Spleen (tissue), 11 donors: Measurements from ENCODE around the gene TSEN54. TPM values are rescaled to one million over a fixed set of nuclear protein-coding genes. Genes with fewer than 3 reads are reported as not detected.

Experiments used
- DNase-seq: peaks from one replicate; pipeline ENCODE4 v3.0.0-alpha.2; 2020
- H3K27ac ChIP-seq, 8 donors: fragments of 200-600 bp; sonication (generic) in 7 of 8; 1 replicate in 4 of 8; 2 replicates in 4 of 8; pipeline versions ENCODE4 v1.5.0 to v1.8.0; 2016 to 2021; ENCODE audit warnings: inconsistent platforms in 4 of 8, mild to moderate bottlenecking in 4 of 8, moderate library complexity in 1 of 8
- H3K27me3 ChIP-seq, 7 donors: fragments of 200-600 bp; sonication (generic) in 6 of 7; replicated peaks in 1 of 7; 1 replicate in 4 of 7; 2 replicates in 3 of 7; pipeline versions ENCODE4 v1.5.0 to v1.8.0; 2016 to 2021; ENCODE audit warnings: inconsistent platforms in 3 of 7, mild to moderate bottlenecking in 1 of 7
- H3K36me3 ChIP-seq, 6 donors: fragments of 200-600 bp; sonication (generic) in 5 of 6; 1 replicate in 4 of 6; 2 replicates in 2 of 6; pipeline versions ENCODE4 v1.5.0 to v1.8.0; 2016 to 2021; ENCODE audit warnings: inconsistent platforms in 2 of 6
- H3K4me1 ChIP-seq, 6 donors: fragments of 200-600 bp; sonication (generic) in 5 of 6; 1 replicate in 3 of 6; 2 replicates in 3 of 6; pipeline versions ENCODE4 v1.5.0 to v1.8.0; 2016 to 2021; ENCODE audit warnings: inconsistent platforms in 3 of 6
- H3K4me3 ChIP-seq, 8 donors: fragments of 200-600 bp; sonication (generic) in 7 of 8; 1 replicate in 4 of 8; 2 replicates in 4 of 8; pipeline versions ENCODE4 v1.5.0 to v1.8.0; 2016 to 2021; ENCODE audit warnings: inconsistent platforms in 4 of 8, mild to moderate bottlenecking in 4 of 8, moderate library complexity in 2 of 8
- H3K9me3 ChIP-seq, 8 donors: fragments of 200-600 bp; sonication (generic) in 7 of 8; 1 replicate in 4 of 8; 2 replicates in 4 of 8; pipeline versions ENCODE4 v1.5.0 to v1.8.0; 2016 to 2021; ENCODE audit warnings: inconsistent platforms in 4 of 8
- CTCF ChIP-seq, 11 experiments: fragments of 200-600 bp in 7 of 11; fragments of 450-650 bp in 4 of 11; sonication (generic) in 4 of 11; IDR thresholded peaks in 8 of 11; conservative IDR thresholded peaks in 3 of 11; 1 replicate in 7 of 11; 2 replicates in 4 of 11; pipeline versions ENCODE4 v1.4.0 to v1.8.0; 2016 to 2021; ENCODE audit warnings: antibody characterized with exemption in 11 of 11, inconsistent platforms in 4 of 11, mild to moderate bottlenecking in 1 of 11
- POLR2A ChIP-seq, 3 donors: fragments of 450-650 bp; IDR thresholded peaks; one replicate each; pipeline ENCODE4 v1.5.1; 2017; ENCODE audit warnings: antibody characterized with exemption in 3 of 3, mild to moderate bottlenecking in 1 of 3
- POLR2AphosphoS5 ChIP-seq, 3 donors: sonication (generic); formaldehyde crosslinking; IDR thresholded peaks; one replicate each; pipeline ENCODE4 v1.5.1; 2017; ENCODE audit warnings: antibody characterized with exemption in 3 of 3
- WGBS, 5 donors: extraction: QIAGEN DNeasy Blood & Tissue Kit in 3 of 5; methylation state at CpG; one replicate each; pipeline versions ENCODE4 v1.1.5 to v1.1.7; 2013 to 2018; 5-methylcytosine and 5-hydroxymethylcytosine counted together
- intact Hi-C: fragments of 100-400 bp; cut with DNase I; formaldehyde crosslinking; loops from one replicate; pipeline ENCODE4 v1.15.0; 2023; ENCODE audit warnings: low total_unique reads
- polyA plus RNA-seq, 3 donors: library from polyadenylated mRNA; stranded (reverse); fragments of 200-250 nt; gene quantifications; one replicate each; pipeline ENCODE4 v1.2.1, GENCODE V29; 2013
- total RNA-seq, 7 donors: library from RNA; depleted of rRNA in 3 of 7; stranded (reverse); fragments of >200 nt in 3 of 7; fragmentation: NEBNext Ultra II Directional in 4 of 7; extraction: Animal tissue kit (Norgen Biotek cat#: 25700) in 4 of 7; gene quantifications; one replicate each; pipeline versions ENCODE4 v1.1.0 to v1.2.1, GENCODE V29; 2016 to 2021
- donor health status: healthy with polysubstance abuse.
- donor health status: DM: no; HTN: no; CAD: no; lungs with moderate emphysema.
- donor health status: DM: no; HTN: no; CAD: no.
- donor health status: Bipolar disorder and iron deficiency.
- donor health status: healthy.
- donor health status: DM: no; HTN: no; CAD: no.
- donor health status: DM: yes; HTN: yes; CAD: no.

TSEN54 gene
- total and polyA plus RNA-seq, 10 donors = 31.0 to 87.8 (median 42.4) TPM

- DNase-seq = no peak
- WGBS, 5 donors = 67 to 84% (median 69%) methylated on average over 4 of the region's 4 CpGs
Observed at GRCh38 chr17:75472119-75472518, 44.2 kb upstream of the TSEN54 start.

GRCh38 chr17:75473246-75473645, 43.1 kb upstream of the TSEN54 start:
- peaks cover 0 to 67% (median 21%) of the 10 kb centered on the region in 6 donors for H3K36me3 ChIP-seq
- intact Hi-C loops = no loop called here
- no peaks in the 10 kb centered on the region for H3K9me3 ChIP-seq
- WGBS, 5 donors = 94 to 98% (median 95%) methylated on average over 2 of the region's 2 CpGs
- TF ChIP-seq CTCF (IDR thresholded peaks at IDR 0.05 in 8 of 11, conservative IDR thresholded peaks at IDR 0.05 in 3 of 11) = no peak
- H3K4me1 ChIP-seq = peaks cover 10 to 45% (median 29%) of the 10 kb centered on the region in 6 donors
- no peak overlapping the region for H3K27ac ChIP-seq
- no peaks in the 10 kb centered on the region for H3K27me3 ChIP-seq
- no peak for DNase-seq
- no peak overlapping the region for H3K4me3 ChIP-seq

More at GRCh38 chr17:75472119-75472518, 44.2 kb upstream of the TSEN54 start:
- Histone ChIP-seq H3K9me3 (no peaks in the 10 kb centered on the region), H3K4me1 (peaks cover 5 to 43% (median 28%) of the 10 kb centered on the region in 6 donors), H3K4me3 (no peak overlapping the region), H3K27ac (no peak overlapping the region), H3K36me3 (peaks cover 0 to 61% (median 21%) of the 10 kb centered on the region in 6 donors), H3K27me3 (no peaks in the 10 kb centered on the region)
- intact Hi-C loops = no loop called here
- TF ChIP-seq POLR2AphosphoS5 (IDR thresholded peaks at IDR 0.05) (no peak), CTCF (IDR thresholded peaks at IDR 0.05 in 8 of 11, conservative IDR thresholded peaks at IDR 0.05 in 3 of 11) (no peak), POLR2A (IDR thresholded peaks at IDR 0.05) (no peak)

- intact Hi-C loops = no loop called here
- 78 to 93% (median 85%) methylated on average over 6 of the region's 6 CpGs for WGBS, 5 donors
- no peak overlapping the region for H3K4me3 ChIP-seq
- H3K9me3 ChIP-seq = no peaks in the 10 kb centered on the region
- DNase-seq = no peak
- TF ChIP-seq POLR2A (IDR thresholded peaks at IDR 0.05) (no peak), POLR2AphosphoS5 (IDR thresholded peaks at IDR 0.05) (no peak), CTCF (IDR thresholded peaks at IDR 0.05 in 8 of 11, conservative IDR thresholded peaks at IDR 0.05 in 3 of 11) (no peak)
- peaks cover 10 to 47% (median 23%) of the 10 kb centered on the region in 6 donors for H3K4me1 ChIP-seq
- H3K27ac ChIP-seq = peak overlapping the region in 6 of 8 donors; percentile 26 to 79 (median 66)
- peaks cover 0 to 78% (median 21%) of the 10 kb centered on the region in 6 donors for H3K36me3 ChIP-seq
- no peaks in the 10 kb centered on the region for H3K27me3 ChIP-seq
Observed at GRCh38 chr17:75474736-75475135, 41.6 kb upstream of the TSEN54 start.

GRCh38 chr17:75475144-75475835, 41.0 kb upstream of the TSEN54 start:
- Histone ChIP-seq H3K9me3 (no peaks in the 10 kb centered on the region), H3K36me3 (peaks cover 0 to 81% (median 21%) of the 10 kb centered on the region in 6 donors), H3K27me3 (no peaks in the 10 kb centered on the region), H3K4me1 (peaks cover 10 to 51% (median 23%) of the 10 kb centered on the region in 6 donors), H3K27ac (peak overlapping the region in 7 of 8 donors; percentile 62 to 79 (median 67)), H3K4me3 (no peak overlapping the region)
- intact Hi-C loops = no loop called here
- TF ChIP-seq POLR2AphosphoS5 (IDR thresholded peaks at IDR 0.05) (no peak), POLR2A (IDR thresholded peaks at IDR 0.05) (no peak), CTCF (IDR thresholded peaks at IDR 0.05 in 8 of 11, conservative IDR thresholded peaks at IDR 0.05 in 3 of 11) (no peak)
- WGBS, 5 donors = 64 to 83% (median 70%) methylated on average over 12 to 13 of the region's 13 CpGs
- DNase-seq = no peak
